ENCODE results near the gene DACT2.
"Not testable (repeated sequence)": the region's sequence is repeated elsewhere in the genome, so short reads cannot be mapped to it uniquely, and the experiment has no call there.

Gene DACT2

GRCh38 chr6:168319279-168320111 is at the start of gene DACT2:
Gene DACT2 (minus strand): TSS chr6:168319777. CDS start chr6:168319633, 144 bp downstream.
- no peak for DNase-seq

- DNase-seq = no peak
Measured at GRCh38 chr6:168368936-168369335, 49.4 kb upstream of the DACT2 start.

- DNase-seq = no peak
Measured at GRCh38 chr6:168368066-168368820, 48.7 kb upstream of the DACT2 start.

- DNase-seq = no peak
Measured at GRCh38 chr6:168367285-168367751, 47.7 kb upstream of the DACT2 start.

GRCh38 chr6:168366473-168366872 is 46.9 kb upstream of the DACT2 start:
- DNase-seq = no peak

- DNase-seq = no peak
Measured at GRCh38 chr6:168365422-168366165, 46.0 kb upstream of the DACT2 start.

- no peak for DNase-seq
Measured at GRCh38 chr6:168364793-168365421, 45.3 kb upstream of the DACT2 start.

- DNase-seq = no peak
Measured at GRCh38 chr6:168363811-168364792, 44.5 kb upstream of the DACT2 start.

GRCh38 chr6:168363302-168363701 is 43.7 kb upstream of the DACT2 start:
- DNase-seq = no peak

- DNase-seq = no peak
Measured at GRCh38 chr6:168362276-168362990, 42.9 kb upstream of the DACT2 start.

- DNase-seq = no peak
Measured at GRCh38 chr6:168361766-168362165, 42.2 kb upstream of the DACT2 start.

GRCh38 chr6:168359794-168360193 is 40.2 kb upstream of the DACT2 start:
- DNase-seq = no peak

GRCh38 chr6:168358842-168359420 is 39.4 kb upstream of the DACT2 start:
- no peak for DNase-seq

GRCh38 chr6:168356872-168357271 is 37.3 kb upstream of the DACT2 start:
- DNase-seq = not testable (repeated sequence)

- peak; percentile 62 for DNase-seq
Measured at GRCh38 chr6:168355716-168356522, 36.3 kb upstream of the DACT2 start.

GRCh38 chr6:168354338-168354737 is 34.8 kb upstream of the DACT2 start:
- no peak for DNase-seq

- no peak for DNase-seq
Measured at GRCh38 chr6:168353041-168353440, 33.5 kb upstream of the DACT2 start.

- DNase-seq = no peak
Measured at GRCh38 chr6:168352096-168352495, 32.5 kb upstream of the DACT2 start.

GRCh38 chr6:168349718-168350210 is 30.2 kb upstream of the DACT2 start:
- no peak for DNase-seq

Data from NCI-H774 (cell line).